ENCODE results near the gene NRTN.
"Not testable (repeated sequence)": the region's sequence is repeated elsewhere in the genome, so short reads cannot be mapped to it uniquely, and the experiment has no call there.

NRTN gene

DNA sequence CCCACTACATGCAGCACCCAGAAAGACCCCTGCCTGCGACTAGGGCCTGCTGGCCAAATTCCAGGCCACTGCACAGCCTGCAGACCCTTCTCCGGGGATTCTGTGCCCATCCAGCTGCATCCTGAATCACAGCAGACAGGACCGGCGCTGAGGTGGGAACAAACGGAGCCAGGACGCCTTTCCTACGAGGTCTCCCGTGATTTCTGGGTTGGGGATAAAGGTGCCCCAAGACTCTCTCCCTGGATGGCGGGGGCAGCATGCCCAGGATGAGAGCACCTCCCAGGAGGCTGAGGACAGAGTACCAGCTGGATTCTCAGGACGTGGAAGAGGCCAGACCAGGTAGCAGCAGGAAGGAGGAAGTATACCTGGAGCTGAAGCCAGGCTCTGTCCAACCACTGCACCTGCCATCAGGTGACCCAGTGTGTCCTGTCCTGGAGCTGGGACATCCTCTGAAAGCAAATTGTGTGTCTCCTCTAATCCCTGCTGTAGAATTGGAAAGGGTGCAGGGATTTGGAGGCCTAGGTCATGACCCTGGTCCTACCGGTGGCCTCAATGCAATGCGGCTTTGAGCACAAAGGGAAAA is 68.8 kb downstream of the NRTN start:
- no peak for DNase-seq

DNA sequence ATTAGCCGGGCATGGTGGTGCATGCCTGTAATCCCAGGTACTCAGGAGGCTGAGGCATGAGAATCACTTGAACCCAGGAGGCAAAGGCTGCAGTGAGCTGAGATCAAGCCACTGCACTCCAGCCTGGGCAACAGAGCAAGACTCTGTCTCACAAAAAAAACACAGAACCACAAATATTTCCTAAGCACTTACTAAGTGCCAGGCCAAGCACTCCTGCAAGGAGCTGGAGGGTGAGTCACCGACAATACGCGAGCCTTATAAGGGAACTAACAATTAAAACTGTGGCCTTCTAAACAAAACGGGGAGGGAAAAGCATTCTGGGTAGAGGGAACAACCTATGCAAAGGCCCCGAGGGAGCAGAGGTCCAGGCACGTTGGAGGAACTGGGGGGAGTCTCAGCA is 69.6 kb downstream of the NRTN start:
- not testable (repeated sequence) for DNase-seq

DNA sequence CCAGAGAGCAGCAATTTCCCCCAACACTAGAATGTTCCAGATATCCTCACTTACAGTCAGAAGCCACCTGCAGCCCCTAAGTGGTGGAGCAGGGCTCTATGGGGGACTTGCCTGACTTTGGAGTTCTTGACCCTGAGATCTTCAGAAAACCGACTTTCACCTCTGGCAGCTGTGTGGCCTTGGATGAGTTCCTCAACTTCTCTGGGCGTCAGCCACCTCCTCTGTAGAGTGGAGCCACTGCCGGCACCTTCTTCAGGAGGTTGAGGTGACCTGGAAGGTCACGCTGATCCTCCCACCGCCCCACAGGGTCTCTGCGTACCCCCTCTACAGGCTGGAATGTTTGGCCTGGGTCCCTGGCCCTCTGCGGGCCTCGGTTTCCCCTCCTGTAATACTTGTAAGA is 72.6 kb downstream of the NRTN start:
- no peak for DNase-seq

DNA sequence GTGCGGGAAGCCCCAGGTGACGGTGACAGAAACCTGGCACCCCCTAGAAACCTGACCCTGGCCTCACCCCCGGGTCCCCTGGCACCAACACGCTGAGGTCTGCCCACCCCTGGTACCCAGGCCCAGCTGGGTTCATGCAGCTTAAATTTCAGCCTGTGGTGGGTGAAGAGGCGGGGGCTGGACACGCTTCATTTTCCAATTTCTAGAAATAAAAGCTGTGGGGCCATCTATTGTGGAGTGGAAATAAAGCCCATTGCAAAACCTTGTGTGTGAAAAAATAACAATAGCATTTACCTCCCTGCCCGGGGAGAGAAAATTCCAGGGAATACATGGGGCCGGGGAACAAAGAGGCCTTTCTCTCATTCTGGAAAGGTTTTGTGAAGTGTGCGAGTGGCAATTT is 73.0 kb downstream of the NRTN start:
- no peak for DNase-seq
